ENCODE data around the gene PBX4. TPM values are rescaled to one million over a fixed set of nuclear protein-coding genes. Genes with fewer than 3 reads are reported as not detected.

PBX4 gene
- total and polyA plus RNA-seq, 2 of the 8 experiments (the other 6 are each of a cell fraction or from before 2014, with no cell fraction given), result 3.4 to 3.8 TPM

DNA sequence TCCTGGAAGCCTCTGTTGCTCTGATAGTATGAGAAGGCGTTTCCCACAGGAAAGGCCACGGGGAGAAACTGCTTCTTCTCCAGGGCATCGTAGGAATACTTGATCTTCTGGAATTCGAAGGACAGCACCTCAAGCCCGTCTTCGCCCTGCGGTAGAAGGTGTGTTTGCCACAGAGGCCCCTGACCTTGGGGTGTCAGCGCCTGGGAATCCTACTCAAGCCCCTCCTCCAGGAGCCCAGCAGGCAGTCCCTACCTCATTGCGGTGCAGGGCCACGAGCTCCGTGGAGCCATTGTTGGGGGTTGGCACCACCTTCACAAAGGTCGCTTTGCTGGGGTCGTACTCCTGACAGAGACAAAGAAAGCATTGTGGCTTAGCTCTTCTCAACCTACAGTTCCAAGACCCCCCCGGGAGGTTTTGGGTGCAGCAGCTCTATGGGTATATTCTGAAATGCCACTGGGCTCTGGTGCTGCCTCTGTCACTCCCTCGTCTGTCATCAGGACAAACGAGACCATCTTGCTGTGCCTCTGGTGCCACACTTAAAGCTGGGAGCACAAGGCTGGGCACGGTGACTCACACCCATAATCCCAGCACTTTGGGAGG is 41.3 kb upstream of the PBX4 start:
- Histone ChIP-seq H3K14ac (ENCODE audit: insufficient read length) (no peak overlapping the region), H3K79me1 (ENCODE audit: low read depth, low read length) (peaks cover 16% of the 10 kb centered on the region), H4K8ac (ENCODE audit: extremely low read depth, insufficient read depth, low read length) (no peak overlapping the region), H3K9ac (replicated peaks in 1 of 4; ENCODE audit: extremely low read depth in 1 of 4, low read depth in 3 of 4, low read length in 3 of 4) (no peak overlapping the region), H3K4ac (replicated peaks; ENCODE audit: insufficient read length, low read depth, low read length) (no peak overlapping the region), H3K23ac (ENCODE audit: insufficient read length) (no peak overlapping the region), H3K18ac (ENCODE audit: extremely low read depth, low read length) (no peak overlapping the region), H2BK15ac (ENCODE audit: low read length) (no peak overlapping the region), H3K4me2 (ENCODE audit: insufficient read depth in 1 of 2, low read depth in 2 of 2, low read length in 2 of 2) (no peak overlapping the region), H4K5ac (ENCODE audit: insufficient read length, low read depth, low read length) (no peak overlapping the region), H3K4me1 (replicated peaks in 1 of 4; ENCODE audit: control insufficient read depth in 3 of 4, insufficient read depth in 4 of 4, low read length in 3 of 4) (peaks cover 3 to 11% (median 6%) of the 10 kb centered on the region in 4 experiments; a peak in 5 of 7 replicates), H3K4me3 (ENCODE audit: extremely low read depth in 1 of 4, insufficient read depth in 2 of 4, low read depth in 3 of 4, low read length in 4 of 4) (no peak overlapping the region), H3K27me3 (replicated peaks in 1 of 4; ENCODE audit: control insufficient read depth in 3 of 4, extremely low read depth in 1 of 4, insufficient read depth in 3 of 4, low read length in 3 of 4) (no peaks in the 10 kb centered on the region), H4K91ac (replicated peaks; ENCODE audit: insufficient read length, low read length) (no peak overlapping the region), H3K9me3 (ENCODE audit: insufficient read depth in 2 of 2, low read depth in 1 of 2, low read length in 1 of 2) (no peaks in the 10 kb centered on the region), H2BK20ac (ENCODE audit: low read length) (no peak overlapping the region), H2BK12ac (ENCODE audit: low read depth, low read length) (no peak overlapping the region), H2AK5ac (ENCODE audit: low read depth, low read length) (no peak overlapping the region), H3K36me3 (ENCODE audit: control insufficient read depth in 2 of 4, insufficient read depth in 4 of 4, low read length in 3 of 4) (peaks cover 25 to 51% (median 42%) of the 10 kb centered on the region in 4 experiments), H4K20me1 (replicated peaks in 1 of 2; ENCODE audit: control insufficient read depth in 1 of 2, insufficient read depth in 2 of 2, low read length in 2 of 2) (peaks cover 6 to 31% of the 10 kb centered on the region in 2 experiments), H2BK120ac (replicated peaks; ENCODE audit: low read depth, low read length) (no peak overlapping the region), H2AFZ (ENCODE audit: low read length) (no peak overlapping the region), H3K79me2 (ENCODE audit: control insufficient read depth in 1 of 2, insufficient read depth in 2 of 2, low read length in 2 of 2) (peaks cover 21 to 30% of the 10 kb centered on the region in 2 experiments), H3K56ac (replicated peaks; ENCODE audit: insufficient read length, low read depth, low read length) (no peak overlapping the region), H3K27ac (ENCODE audit: low read depth, low read length) (no peak overlapping the region), H2BK5ac (ENCODE audit: low read depth, low read length) (no peak overlapping the region; the same call in 1 of the 2 replicates), H3K23me2 (ENCODE audit: low read depth, low read length) (no peaks in the 10 kb centered on the region)
- WGBS, 2 experiments (ENCODE audit: extremely low coverage in 1 of 2, insufficient coverage in 1 of 2, insufficient read length in 1 of 2, insufficient replicate concordance in 2 of 2, low coverage in 1 of 2, low lambda C conversion rate in 2 of 2, missing lambda C conversion rate in 1 of 2), result 89% methylated on average over 17 of the region's 17 CpGs; no CpG with 5 or more reads in 1 of the 2 experiments
- FAIRE-seq, result no peak
- CTCF ChIA-PET (ENCODE audit: partially characterized antibody), result interaction anchor here (0.6 to 1.4 kb wide), 5 partner anchors 16 to 160 kb away, joined by 3 to 5 read pairs (median 3); no protein-coding TSS in a partner anchor
- TF ChIP-seq SIX5 (IDR thresholded peaks at IDR 0.05; ENCODE audit: low read depth, low read length) (no peak), BACH1 (IDR thresholded peaks at IDR 0.05; ENCODE audit: low read length) (no peak), BCL11A (IDR thresholded peaks at IDR 0.05; ENCODE audit: low read depth in 2 of 2, low read length in 2 of 2) (no peak), YY1 (IDR thresholded peaks at IDR 0.05; ENCODE audit: low read depth, low read length) (no peak), NANOG (IDR thresholded peaks at IDR 0.05; ENCODE audit: insufficient read depth, low read depth, low read length, poor library complexity, severe bottlenecking) (no peak), TEAD4 (IDR thresholded peaks at IDR 0.05; ENCODE audit: low read depth, low read length) (no peak), MAFK (IDR thresholded peaks at IDR 0.05; ENCODE audit: low read depth, low read length) (no peak)
- DNase-seq (ENCODE audit: low read depth in 1 of 2, low spot score in 2 of 2), result peak in 1 of 2 experiments; percentile 31
- POLR2A ChIA-PET (ENCODE audit: partially characterized antibody), result interaction anchor here (0.9 to 2.1 kb wide), 4 partner anchors 8 to 16 kb away, joined by 3 to 9 read pairs (median 5); partner anchors contain the start of genes GMIP and ZNF101
